SH-SY5Y (cell line): ENCODE data around the gene TSC22D3.

Experiments used
- GATA2 ChIP-seq: IDR thresholded peaks from 2 replicates; pipeline ENCODE4 v1.6.1; 2011; ENCODE audit warnings: mild to moderate bottlenecking, low read depth, low read length
- GATA3 ChIP-seq: IDR thresholded peaks from 2 replicates; pipeline ENCODE4 v1.6.1; 2011; ENCODE audit warnings: low read depth, mild to moderate bottlenecking, low read length, moderate library complexity

Gene TSC22D3

GRCh38 chrX:107775734-107776511, at the start of gene TSC22D3:
TSC22D3 (minus strand) TSS chrX:107775787; CDS start chrX:107775419, 368 bp downstream.
- TF ChIP-seq GATA3 (no peak), GATA2 (no peak)

GRCh38 chrX:107823456-107823855, 47.9 kb upstream of the TSC22D3 start:
- TF ChIP-seq GATA3 (no peak), GATA2 (no peak)

- TF ChIP-seq GATA2 (no peak), GATA3 (no peak)
These were observed 47.5 kb upstream of the TSC22D3 start for GRCh38 chrX:107823042-107823441.

- no peak for TF ChIP-seq GATA3
- TF ChIP-seq GATA2: no peak
These were observed 43.4 kb upstream of the TSC22D3 start for GRCh38 chrX:107818900-107819521.

GRCh38 chrX:107805179-107805578, 29.6 kb upstream of the TSC22D3 start:
- TF ChIP-seq GATA3: no peak
- TF ChIP-seq GATA2: no peak

- TF ChIP-seq GATA2 (no peak), GATA3 (no peak)
These were observed 28.8 kb upstream of the TSC22D3 start for GRCh38 chrX:107804427-107804826.

GRCh38 chrX:107787827-107788226, 12.2 kb upstream of the TSC22D3 start:
- no peak for TF ChIP-seq GATA3

GRCh38 chrX:107780525-107780924, 4.9 kb upstream of the TSC22D3 start:
- TF ChIP-seq GATA2 (no peak), GATA3 (no peak)

- TF ChIP-seq GATA3: no peak
These were observed 1.9 kb upstream of the TSC22D3 start, which contains the start of gene NCBP2L for GRCh38 chrX:107777536-107777832. NCBP2L (plus strand) TSS chrX:107777733; CDS start chrX:107794221, 16,488 bp downstream.

- no peak for TF ChIP-seq GATA3
- TF ChIP-seq GATA2: no peak
These were observed 1.3 kb upstream of the TSC22D3 start for GRCh38 chrX:107776649-107777535.

GRCh38 chrX:107775000-107775733, 420 bp downstream of the TSC22D3 start:
- TF ChIP-seq GATA3 (no peak), GATA2 (no peak)

GRCh38 chrX:107773906-107774435, 1.6 kb downstream of the TSC22D3 start:
- no peak for TF ChIP-seq GATA3
- TF ChIP-seq GATA2: no peak

- TF ChIP-seq GATA3: no peak
- no peak for TF ChIP-seq GATA2
These were observed 2.4 kb downstream of the TSC22D3 start for GRCh38 chrX:107773206-107773605.

GRCh38 chrX:107769581-107770317, 5.8 kb downstream of the TSC22D3 start:
- TF ChIP-seq GATA3 (no peak), GATA2 (no peak)

- no peak for TF ChIP-seq GATA2
- TF ChIP-seq GATA3: no peak
These were observed 7.5 kb downstream of the TSC22D3 start for GRCh38 chrX:107768051-107768450.
